HG03521 (cell line): ENCODE data around the gene WNT3.

Experiments
- ATAC-seq: cut with Tn5 transposase; IDR thresholded peaks from one replicate; pipeline ENCODE4 v1.9.1; 2021; ENCODE audit warnings: mild to moderate bottlenecking, moderate library complexity; ENCODE audit not compliant: unreplicated experiment

The WNT3 gene

GRCh38 chr17:46739982-46740381 lies 78.5 kb downstream of the WNT3 start:
- no peak for ATAC-seq

GRCh38 chr17:46738544-46738943 lies 79.9 kb downstream of the WNT3 start:
- no peak for ATAC-seq

DNA sequence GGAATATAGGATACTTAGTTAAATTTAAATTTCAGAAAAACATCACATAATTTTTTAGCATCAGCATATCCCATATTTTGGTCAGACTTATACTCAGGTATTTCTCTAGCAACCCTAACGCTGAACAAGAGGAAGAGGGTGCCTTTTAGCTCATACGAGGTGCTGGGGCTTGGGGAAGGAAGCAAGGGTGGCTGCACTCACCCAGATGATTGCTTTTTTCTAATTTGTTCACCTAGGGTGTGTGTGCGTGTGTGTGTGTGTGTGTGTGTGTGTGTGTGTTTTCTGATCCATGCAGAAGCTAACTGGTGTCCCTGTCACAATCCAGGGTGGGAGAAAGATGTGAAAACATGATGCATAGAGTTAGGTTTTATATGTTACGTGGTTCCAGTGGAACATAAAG lies 81.2 kb downstream of the WNT3 start:
- ATAC-seq = no peak

- ATAC-seq = no peak
Observed at GRCh38 chr17:46736100-46736499, 82.4 kb downstream of the WNT3 start.

GRCh38 chr17:46733837-46734475 lies 84.5 kb downstream of the WNT3 start:
- ATAC-seq = no peak

DNA sequence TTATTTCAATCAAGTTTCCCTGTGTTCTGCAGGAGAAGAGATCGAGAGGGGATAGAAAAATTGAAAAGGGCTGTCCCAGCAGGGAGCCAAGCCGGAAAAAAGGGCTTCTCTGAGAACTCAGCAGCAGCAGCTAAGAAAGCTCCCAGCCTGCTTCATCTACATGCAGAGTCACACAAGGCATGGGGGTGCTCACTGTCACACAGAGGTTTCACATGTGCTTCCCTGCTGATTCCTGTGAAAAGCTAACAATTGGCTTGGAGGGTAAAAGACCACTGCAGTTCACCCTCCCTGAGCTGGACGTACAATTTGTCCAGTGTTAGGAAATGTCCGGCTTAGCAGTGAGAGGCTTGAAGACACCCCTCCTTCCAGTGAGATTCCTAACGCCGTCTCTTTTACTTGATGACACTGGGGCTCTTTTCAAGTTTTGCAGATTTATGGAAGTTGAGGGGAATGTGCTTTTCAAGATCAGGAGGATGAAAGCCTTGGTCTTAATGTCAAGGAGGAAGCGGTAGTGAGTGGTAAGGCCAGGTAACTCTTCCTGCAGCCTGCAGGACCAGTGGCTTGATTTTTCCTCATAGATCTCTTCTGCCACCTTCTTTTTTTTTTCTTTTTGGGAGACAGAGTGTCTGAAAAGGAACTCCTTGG lies 85.6 kb downstream of the WNT3 start:
- no peak for ATAC-seq

GRCh38 chr17:46732160-46732559 lies 86.3 kb downstream of the WNT3 start:
- ATAC-seq = no peak

DNA sequence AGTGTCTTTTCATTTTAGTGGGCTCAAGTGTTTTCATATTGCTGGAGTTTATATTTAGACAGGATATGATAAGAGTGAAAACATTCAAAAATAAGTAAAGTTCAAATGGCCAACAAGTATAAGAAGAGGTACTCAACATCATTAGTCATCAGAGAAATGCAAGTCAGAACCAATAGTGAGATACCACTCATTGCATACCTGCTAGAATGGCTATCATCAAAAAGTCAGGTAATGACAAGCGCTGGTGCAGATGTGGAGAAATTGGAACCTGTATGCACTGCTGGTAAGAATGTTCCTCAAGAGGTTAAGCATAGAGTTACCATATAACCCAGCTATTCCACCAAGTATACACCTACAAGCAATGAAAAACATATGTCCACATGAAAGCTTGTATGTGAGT lies 87.8 kb downstream of the WNT3 start:
- ATAC-seq = no peak

GRCh38 chr17:46730026-46730425 lies 88.5 kb downstream of the WNT3 start:
- no peak for ATAC-seq

- no peak for ATAC-seq
Observed at GRCh38 chr17:46727572-46728348, 90.7 kb downstream of the WNT3 start.

DNA sequence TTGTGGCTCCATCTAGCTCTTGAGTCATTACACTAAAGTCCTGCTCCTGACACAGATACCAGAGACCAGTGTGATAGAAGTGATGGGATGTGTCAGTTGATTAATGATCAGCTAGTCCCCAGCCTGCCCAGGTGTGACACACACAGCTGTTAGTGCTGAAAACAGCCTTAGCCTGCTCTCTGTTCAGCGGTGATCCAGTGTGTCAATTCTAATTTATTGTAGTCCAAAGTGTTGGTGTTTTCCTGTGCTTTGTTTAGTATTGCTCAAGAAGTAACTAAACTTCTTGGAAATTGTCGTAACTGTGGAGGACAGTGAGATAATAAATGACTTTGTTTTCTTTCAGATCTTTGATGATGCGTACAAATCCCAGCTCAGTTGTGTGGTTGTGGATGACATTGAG lies 92.3 kb downstream of the WNT3 start:
- no peak for ATAC-seq

DNA sequence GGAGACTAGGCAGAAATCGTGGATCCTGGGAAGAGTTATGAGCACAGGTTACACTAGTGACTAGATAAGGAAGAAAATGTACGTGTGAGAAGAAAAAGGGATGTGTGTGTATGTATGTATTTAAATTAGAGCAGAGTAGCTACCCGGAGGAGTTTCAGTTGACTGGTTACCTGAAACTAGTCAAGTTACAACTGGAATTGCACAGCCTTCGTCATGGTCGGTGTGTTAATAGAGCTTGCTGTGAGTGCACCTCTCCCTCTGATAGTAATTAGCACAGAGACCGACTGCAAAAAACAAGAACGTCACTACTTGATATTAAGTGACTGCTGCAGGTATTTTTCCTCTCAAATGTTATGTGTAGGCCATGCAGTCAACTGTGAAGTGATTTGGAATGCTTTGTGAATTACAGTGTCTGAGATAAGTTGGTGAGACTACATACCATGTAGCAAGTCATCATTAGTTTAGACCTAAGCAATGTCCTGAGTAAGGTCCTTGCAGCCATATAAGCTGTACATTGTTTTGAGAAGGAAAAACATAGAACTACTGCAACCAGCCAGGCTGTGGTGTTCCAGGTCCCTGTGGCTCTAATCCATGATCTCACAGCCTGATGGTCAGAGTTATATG lies 95.7 kb downstream of the WNT3 start:
- ATAC-seq = no peak

DNA sequence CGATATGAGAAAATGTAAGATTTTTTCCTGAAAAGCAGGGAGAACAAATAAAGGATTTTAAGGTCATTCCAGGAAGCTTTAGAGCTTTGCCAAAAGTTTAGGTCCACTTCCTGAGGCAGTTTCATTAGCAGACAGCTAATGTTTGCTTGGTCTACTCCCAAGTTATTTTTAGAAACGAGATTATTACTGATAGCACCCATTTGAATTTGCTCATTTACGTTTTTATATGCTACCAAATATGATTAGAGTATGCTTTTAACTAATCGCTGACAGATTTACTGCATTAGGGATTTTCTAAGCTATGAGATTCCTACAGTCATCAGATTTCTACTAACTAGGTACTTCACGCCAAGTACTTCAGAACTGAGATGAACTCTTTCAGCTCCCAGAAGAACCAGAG lies 98.1 kb downstream of the WNT3 start:
- ATAC-seq = no peak

- ATAC-seq = no peak
Observed at GRCh38 chr17:46719891-46720290, 98.6 kb downstream of the WNT3 start.

GRCh38 chr17:46717999-46718398 lies 100.5 kb downstream of the WNT3 start:
- ATAC-seq = no peak
